GM23248 (cell line): ENCODE data around the gene RELN.

Source experiments
- EZH2 ChIP-seq: fragments of 200-600 bp; sonication (generic); IDR thresholded peaks from 2 replicates; pipeline ENCODE4 v1.6.1; 2018; ENCODE audit warnings: antibody characterized with exemption, mild to moderate bottlenecking; ENCODE audit not compliant: insufficient read depth, poor library complexity, severe bottlenecking
- EZH2phosphoT487 ChIP-seq: fragments of 200-600 bp; sonication (generic); IDR thresholded peaks from 2 replicates; pipeline ENCODE4 v1.6.1; 2018; ENCODE audit warnings: antibody characterized with exemption, moderate library complexity, mild to moderate bottlenecking, low read depth; ENCODE audit not compliant: insufficient read depth

- no peak for TF ChIP-seq EZH2phosphoT487
- no peak for TF ChIP-seq EZH2
Measured at GRCh38 chr7:103540338-103540737, 449.1 kb downstream of the RELN start.
